ENCODE results near the gene CYP19A1.
A peak's percentile ranks its signal among the peaks of the same experiment; 100 is the strongest.

The CYP19A1 gene

DNA sequence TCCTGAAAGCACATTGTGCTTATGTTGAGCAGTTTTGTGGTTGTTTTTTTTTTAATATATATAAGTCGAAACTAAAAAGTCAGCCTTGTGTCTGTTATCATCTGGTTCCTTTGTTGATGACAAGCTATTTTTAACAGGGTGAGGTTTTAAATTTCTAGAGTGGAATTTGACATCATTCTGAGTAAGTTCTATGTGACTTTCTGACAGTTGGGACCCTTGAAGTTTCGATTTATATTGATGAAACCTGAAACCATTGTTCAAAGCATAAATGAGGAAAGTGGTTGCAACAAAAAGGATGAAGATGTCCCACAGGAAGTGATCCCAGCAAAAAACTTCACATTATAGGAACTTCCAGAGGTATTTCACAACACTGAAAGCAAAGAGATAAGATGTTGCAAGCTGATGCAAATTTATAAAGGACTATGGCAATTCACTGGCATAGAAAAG, 94.0 kb downstream of the CYP19A1 start:
- DNase-seq (ENCODE audit: low read depth): no peak
- H3K4me3 ChIP-seq (ENCODE audit: low read length): no peak overlapping the region
- TF ChIP-seq, protein P1, sequence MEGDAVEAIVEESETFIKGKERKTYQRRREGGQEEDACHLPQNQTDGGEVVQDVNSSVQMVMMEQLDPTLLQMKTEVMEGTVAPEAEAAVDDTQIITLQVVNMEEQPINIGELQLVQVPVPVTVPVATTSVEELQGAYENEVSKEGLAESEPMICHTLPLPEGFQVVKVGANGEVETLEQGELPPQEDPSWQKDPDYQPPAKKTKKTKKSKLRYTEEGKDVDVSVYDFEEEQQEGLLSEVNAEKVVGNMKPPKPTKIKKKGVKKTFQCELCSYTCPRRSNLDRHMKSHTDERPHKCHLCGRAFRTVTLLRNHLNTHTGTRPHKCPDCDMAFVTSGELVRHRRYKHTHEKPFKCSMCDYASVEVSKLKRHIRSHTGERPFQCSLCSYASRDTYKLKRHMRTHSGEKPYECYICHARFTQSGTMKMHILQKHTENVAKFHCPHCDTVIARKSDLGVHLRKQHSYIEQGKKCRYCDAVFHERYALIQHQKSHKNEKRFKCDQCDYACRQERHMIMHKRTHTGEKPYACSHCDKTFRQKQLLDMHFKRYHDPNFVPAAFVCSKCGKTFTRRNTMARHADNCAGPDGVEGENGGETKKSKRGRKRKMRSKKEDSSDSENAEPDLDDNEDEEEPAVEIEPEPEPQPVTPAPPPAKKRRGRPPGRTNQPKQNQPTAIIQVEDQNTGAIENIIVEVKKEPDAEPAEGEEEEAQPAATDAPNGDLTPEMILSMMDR (conservative IDR thresholded peaks at IDR 0.05; ENCODE audit: low read depth, low read length): no peak

DNA sequence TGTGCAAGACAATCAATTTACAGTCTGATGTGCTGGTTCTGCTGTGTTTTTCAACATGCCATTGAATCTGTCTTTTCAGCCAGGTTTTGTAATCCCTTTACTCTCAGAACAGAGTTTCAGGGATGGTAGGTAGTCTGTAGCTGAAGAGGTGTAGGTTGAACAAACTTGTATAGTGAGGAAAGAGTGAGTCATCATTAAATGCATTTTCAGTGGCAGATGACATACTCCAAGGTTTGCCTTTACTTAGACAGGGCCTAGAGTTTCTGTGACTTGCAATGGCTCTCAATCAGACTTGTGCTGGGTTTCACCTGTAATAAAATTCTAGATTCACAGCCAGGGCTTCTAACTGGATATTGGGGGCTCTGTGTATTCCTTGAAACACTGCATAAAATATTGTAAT, 94.6 kb downstream of the CYP19A1 start:
- H3K4me3 ChIP-seq (ENCODE audit: low read length): no peak overlapping the region
- TF ChIP-seq, protein P1 (conservative IDR thresholded peaks at IDR 0.05; ENCODE audit: low read depth, low read length): no peak
- no peak for DNase-seq (ENCODE audit: low read depth)

DNA sequence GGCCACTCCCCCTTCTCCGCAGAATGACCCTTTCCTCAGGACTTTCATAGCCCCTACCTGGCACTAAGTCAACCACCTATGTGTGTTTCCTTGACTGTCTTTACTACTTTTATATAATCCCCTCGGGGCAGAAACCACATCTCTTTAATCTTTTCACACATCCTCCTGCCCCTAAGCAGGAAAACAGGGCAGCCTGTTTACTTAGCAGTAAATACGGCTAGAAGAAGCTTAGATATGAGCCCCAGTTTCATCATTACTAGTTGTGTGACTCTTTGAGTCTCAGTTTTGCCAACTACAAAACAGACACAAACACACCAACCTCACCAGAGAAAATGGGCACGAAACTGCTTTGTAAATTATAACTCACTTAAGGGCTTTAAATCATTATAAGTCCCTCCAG, 98.3 kb downstream of the CYP19A1 start:
- no peak for DNase-seq (ENCODE audit: low read depth)
- H3K4me3 ChIP-seq (ENCODE audit: low read length): no peak overlapping the region
- TF ChIP-seq, protein P1 (conservative IDR thresholded peaks at IDR 0.05; ENCODE audit: low read depth, low read length): no peak

DNA sequence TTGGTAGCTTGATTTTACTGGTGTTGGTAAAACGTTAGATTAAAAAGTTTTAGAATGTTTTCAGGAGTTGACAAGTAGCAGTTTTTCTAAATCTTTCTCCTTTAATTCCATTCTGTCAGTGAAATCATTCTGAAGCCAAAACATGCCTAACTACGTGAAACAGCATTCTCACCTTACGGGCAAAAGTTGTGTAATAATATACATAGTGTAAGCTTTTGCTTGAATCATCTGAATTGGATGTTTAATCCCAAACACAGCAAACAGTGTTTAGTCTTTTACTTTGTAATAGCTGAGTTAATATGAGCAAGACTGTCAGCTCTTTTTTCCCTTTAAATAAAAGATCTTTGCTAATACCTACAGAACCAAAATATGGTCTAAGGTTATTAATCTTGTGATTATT, 100.6 kb downstream of the CYP19A1 start:
- H3K4me3 ChIP-seq (ENCODE audit: low read length): no peak overlapping the region
- DNase-seq (ENCODE audit: low read depth): no peak
- TF ChIP-seq, protein P1 (conservative IDR thresholded peaks at IDR 0.05; ENCODE audit: low read depth, low read length): no peak

DNA sequence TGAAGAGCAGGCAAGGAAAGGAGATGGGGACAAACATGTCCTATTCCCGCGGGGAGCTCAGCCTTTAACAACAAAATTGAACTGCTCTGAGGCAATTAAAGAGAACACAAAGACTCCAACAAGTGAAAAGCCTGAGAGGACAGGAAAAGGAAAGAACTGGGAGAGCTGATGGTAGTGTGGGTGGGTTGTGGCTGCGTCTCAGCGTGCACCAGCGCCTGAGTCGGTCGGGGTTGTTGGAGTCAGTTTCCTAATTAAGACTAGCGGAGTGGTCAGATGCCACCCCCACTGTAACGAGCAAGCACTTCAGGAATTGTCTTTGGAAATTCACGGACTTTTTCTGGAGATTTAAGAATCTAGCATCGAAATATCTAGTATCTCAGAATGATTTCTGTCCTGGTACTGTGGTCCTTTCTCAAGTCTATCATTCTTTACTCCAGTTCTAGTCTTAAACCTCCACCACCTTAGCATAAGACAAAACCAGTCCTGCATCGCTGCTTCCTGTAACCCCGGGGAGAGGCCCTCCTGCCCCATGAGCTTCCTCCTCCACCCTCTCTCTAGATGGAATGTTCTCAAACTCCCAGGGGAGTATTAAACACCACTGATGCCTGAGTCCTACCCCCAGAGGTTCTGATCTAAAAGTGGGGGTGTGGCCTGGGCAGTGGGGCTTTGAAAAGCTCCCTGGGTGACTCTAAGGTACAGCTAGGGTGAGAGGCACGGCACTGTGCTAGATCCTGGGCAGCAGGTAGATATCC, 104.0 kb downstream of the CYP19A1 start:
- TF ChIP-seq, protein P1 (conservative IDR thresholded peaks at IDR 0.05; ENCODE audit: low read depth, low read length): no peak
- DNase-seq (ENCODE audit: low read depth): no peak
- H3K4me3 ChIP-seq (ENCODE audit: low read length): no peak overlapping the region

DNA sequence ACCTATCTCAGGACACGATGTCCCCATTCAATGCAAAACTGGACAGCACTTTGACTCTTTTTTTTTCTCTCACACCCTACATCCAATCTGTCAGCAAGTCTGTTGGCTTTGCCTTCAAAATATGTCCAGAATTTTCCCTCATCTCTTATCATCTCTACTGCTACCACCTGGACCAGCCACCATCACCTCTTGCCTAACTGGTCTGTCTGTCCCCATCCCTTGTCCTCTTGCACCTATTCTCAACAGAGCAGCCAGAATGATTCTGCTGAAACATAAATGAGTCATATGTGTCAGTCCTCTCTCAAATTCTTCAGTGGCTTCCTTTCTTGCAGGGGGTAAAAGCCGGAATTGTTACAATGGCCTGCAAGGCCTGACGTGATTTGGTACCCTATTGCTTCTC, 105.8 kb downstream of the CYP19A1 start:
- TF ChIP-seq, protein P1 (conservative IDR thresholded peaks at IDR 0.05; ENCODE audit: low read depth, low read length): no peak
- no peak overlapping the region for H3K4me3 ChIP-seq (ENCODE audit: low read length)
- no peak for DNase-seq (ENCODE audit: low read depth)

DNA sequence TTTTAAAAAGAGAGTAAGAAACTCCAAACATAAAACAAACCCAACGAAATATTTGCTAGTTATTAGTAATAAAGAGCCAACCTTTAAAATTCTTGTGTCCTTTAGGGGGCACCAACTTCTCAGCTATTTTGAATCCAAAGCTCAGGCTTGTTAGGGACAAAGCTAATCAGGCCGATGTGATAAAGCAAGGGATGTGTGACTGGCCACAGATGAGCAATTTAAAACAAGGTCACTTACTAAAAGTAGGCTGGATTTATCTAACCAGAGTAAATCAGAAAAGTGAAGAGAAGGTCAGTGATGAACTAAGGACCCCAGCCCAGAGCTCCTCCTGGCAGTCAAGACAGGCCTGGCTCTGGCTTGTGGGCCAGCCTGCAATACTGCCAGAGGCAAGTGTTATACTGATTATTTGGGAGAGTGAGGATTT, 108.5 kb downstream of the CYP19A1 start:
- no peak overlapping the region for H3K4me3 ChIP-seq (ENCODE audit: low read length)
- no peak for DNase-seq (ENCODE audit: low read depth)
- TF ChIP-seq, protein P1 (conservative IDR thresholded peaks at IDR 0.05; ENCODE audit: low read depth, low read length): peak; percentile 47
